HG03460 (cell line): ENCODE data around the gene DCAF7.
A peak's percentile ranks its signal among the peaks of the same experiment; 100 is the strongest.

ENCODE experiments used
- ATAC-seq: cut with Tn5 transposase; IDR thresholded peaks from one replicate; pipeline ENCODE4 v1.9.1; 2021; ENCODE audit not compliant: unreplicated experiment

Gene DCAF7

GRCh38 chr17:63579633-63580032 is 29.4 kb downstream of the DCAF7 start:
- ATAC-seq = no peak

- ATAC-seq = no peak
These were observed 37.5 kb downstream of the DCAF7 start for GRCh38 chr17:63587770-63588169.

- ATAC-seq = no peak
These were observed 38.5 kb downstream of the DCAF7 start for GRCh38 chr17:63588797-63589196.

GRCh38 chr17:63589646-63590045 is 39.4 kb downstream of the DCAF7 start:
- no peak for ATAC-seq

GRCh38 chr17:63592797-63593196 is 42.5 kb downstream of the DCAF7 start:
- ATAC-seq = no peak

GRCh38 chr17:63595132-63595531 is 44.9 kb downstream of the DCAF7 start:
- no peak for ATAC-seq

GRCh38 chr17:63596856-63597586 is 46.7 kb downstream of the DCAF7 start:
- no peak for ATAC-seq

GRCh38 chr17:63598281-63598680 is 48.0 kb downstream of the DCAF7 start:
- no peak for ATAC-seq

- peak; percentile 88 for ATAC-seq
These were observed 50.5 kb downstream of the DCAF7 start, which contains the start of gene TACO1 for GRCh38 chr17:63600569-63601438. TSS of gene TACO1 (plus strand) at chr17:63600895. CDS start at chr17:63601084, 189 bp downstream.

- ATAC-seq = no peak
These were observed 51.4 kb downstream of the DCAF7 start for GRCh38 chr17:63601439-63602371.

- ATAC-seq = no peak
These were observed 59.7 kb downstream of the DCAF7 start for GRCh38 chr17:63609816-63610573.

- no peak for ATAC-seq
These were observed 60.6 kb downstream of the DCAF7 start for GRCh38 chr17:63610854-63611253.

GRCh38 chr17:63611354-63611753 is 61.1 kb downstream of the DCAF7 start:
- no peak for ATAC-seq

GRCh38 chr17:63613663-63614062 is 63.4 kb downstream of the DCAF7 start:
- no peak for ATAC-seq

- ATAC-seq = no peak
These were observed 71.0 kb downstream of the DCAF7 start for GRCh38 chr17:63621229-63621683.

GRCh38 chr17:63621684-63622573 is 71.7 kb downstream of the DCAF7 start, which contains the start of gene MAP3K3:
TSS of gene MAP3K3 (plus strand) at chr17:63622417. CDS start at chr17:63622760, 343 bp downstream.
- peak; percentile 84 for ATAC-seq

GRCh38 chr17:63622574-63623390 is 72.5 kb downstream of the DCAF7 start:
- peak; percentile 16 for ATAC-seq
